ENCODE measurements around the gene LGALS4. TPM values are rescaled to one million over a fixed set of nuclear protein-coding genes. Genes with fewer than 3 reads are reported as not detected.

Gene LGALS4
- total and polyA plus RNA-seq, 9 of the 15 experiments (the other 6 are each of a cell fraction or from before 2014, with no cell fraction given), result 0.08 to 1.1 (median 0.30) TPM; not detected in 3

- TF ChIP-seq SFPQ (IDR thresholded peaks at IDR 0.05; ENCODE audit: low read depth, low read length) (no peak), BRD9 (IDR thresholded peaks at IDR 0.05; ENCODE audit: low read depth, partially characterized antibody) (no peak), HMG20A (CRISPR knock-in tag; conservative IDR thresholded peaks at IDR 0.05) (no peak), ZNF699 (CRISPR knock-in tag; IDR thresholded peaks at IDR 0.05; ENCODE audit: insufficient replicate concordance) (no peak), CCNT2 (IDR thresholded peaks at IDR 0.05; ENCODE audit: borderline replicate concordance, extremely low read depth, insufficient read length, low read depth, low read length) (no peak), MCM5 (IDR thresholded peaks at IDR 0.05; ENCODE audit: low read depth) (no peak), ZNF780A (CRISPR knock-in tag; IDR thresholded peaks at IDR 0.05) (no peak), ATF4 (CRISPR knock-in tag; IDR thresholded peaks at IDR 0.05) (no peak), MBD1 (CRISPR knock-in tag; IDR thresholded peaks at IDR 0.05) (no peak), MTF1 (CRISPR knock-in tag; IDR thresholded peaks at IDR 0.05; ENCODE audit: borderline replicate concordance) (no peak), HOXB6 (CRISPR knock-in tag; IDR thresholded peaks at IDR 0.05; ENCODE audit: borderline replicate concordance) (no peak), CXXC5 (CRISPR knock-in tag; IDR thresholded peaks at IDR 0.05) (peak; percentile 35), CREB3 (tag; conservative IDR thresholded peaks at IDR 0.05; ENCODE audit: low read depth) (no peak), ZNF76 (CRISPR knock-in tag; IDR thresholded peaks at IDR 0.05; ENCODE audit: borderline replicate concordance) (no peak), ZNF695 (CRISPR knock-in tag; IDR thresholded peaks at IDR 0.05) (no peak), E2F1 (CRISPR knock-in tag; IDR thresholded peaks at IDR 0.05) (no peak), ZC3H8 (IDR thresholded peaks at IDR 0.05) (no peak), ATF7 (IDR thresholded peaks at IDR 0.05) (peak; percentile 46; the same call in 1 of the 2 replicates), SAFB (IDR thresholded peaks at IDR 0.05; ENCODE audit: borderline replicate concordance, low read depth, low read length) (no peak), SOX6 (IDR thresholded peaks at IDR 0.05) (peak; percentile 52; the same call in 1 of the 2 replicates), HDAC3 (IDR thresholded peaks at IDR 0.05; ENCODE audit: borderline replicate concordance, partially characterized antibody) (no peak)
Observed at GRCh38 chr19:38781058-38781457, 31.7 kb downstream of the LGALS4 start (continued).
